OCI-M2 (cell line): ENCODE measurements around the gene TRPC4.
A peak's percentile ranks its signal among the peaks of the same experiment; 100 is the strongest.

Experiments
- DNase-seq: peaks from one replicate; lab custom pipeline; 2025; ENCODE audit not compliant: unreplicated experiment; lab: John Stamatoyannopoulos, UW

TRPC4 gene

GRCh38 chr13:37869756-37870488 is at the start of gene TRPC4:
Gene TRPC4 (minus strand): TSS chr13:37869772. CDS start chr13:37783333, 86,439 bp downstream.
- no peak for DNase-seq

GRCh38 chr13:37918751-37919150 is 49.2 kb upstream of the TRPC4 start:
- DNase-seq = no peak

GRCh38 chr13:37918116-37918714 is 48.6 kb upstream of the TRPC4 start:
- no peak for DNase-seq

- no peak for DNase-seq
Observed at GRCh38 chr13:37914781-37915391, 45.3 kb upstream of the TRPC4 start.

- no peak for DNase-seq
Observed at GRCh38 chr13:37910790-37911189, 41.2 kb upstream of the TRPC4 start.

- no peak for DNase-seq
Observed at GRCh38 chr13:37906880-37907279, 37.3 kb upstream of the TRPC4 start.

- no peak for DNase-seq
Observed at GRCh38 chr13:37905736-37906135, 36.2 kb upstream of the TRPC4 start.

GRCh38 chr13:37899753-37900152 is 30.2 kb upstream of the TRPC4 start:
- DNase-seq = no peak

- no peak for DNase-seq
Observed at GRCh38 chr13:37893321-37893720, 23.7 kb upstream of the TRPC4 start.

- DNase-seq = no peak
Observed at GRCh38 chr13:37889820-37890219, 20.2 kb upstream of the TRPC4 start.

- DNase-seq = no peak
Observed at GRCh38 chr13:37889102-37889501, 19.5 kb upstream of the TRPC4 start.

GRCh38 chr13:37886879-37887278 is 17.3 kb upstream of the TRPC4 start:
- DNase-seq = no peak

- DNase-seq = no peak
Observed at GRCh38 chr13:37884674-37885073, 15.1 kb upstream of the TRPC4 start.

GRCh38 chr13:37884026-37884425 is 14.5 kb upstream of the TRPC4 start:
- no peak for DNase-seq

GRCh38 chr13:37878921-37879320 is 9.3 kb upstream of the TRPC4 start:
- DNase-seq = no peak

GRCh38 chr13:37878496-37878895 is 8.9 kb upstream of the TRPC4 start:
- no peak for DNase-seq

GRCh38 chr13:37870895-37871550 is 1.5 kb upstream of the TRPC4 start:
- DNase-seq = no peak

- peak; percentile 8 for DNase-seq
Observed at GRCh38 chr13:37870489-37870845, 895 bp upstream of the TRPC4 start.

GRCh38 chr13:37869506-37869755 is 141 bp downstream of the TRPC4 start:
- DNase-seq = no peak

- DNase-seq = no peak
Observed at GRCh38 chr13:37868691-37869505, 674 bp downstream of the TRPC4 start.

- no peak for DNase-seq
Observed at GRCh38 chr13:37863708-37864107, 5.9 kb downstream of the TRPC4 start.
